WTC11 (cell line): ENCODE measurements around the gene SULF2. TPM values are rescaled to one million over a fixed set of nuclear protein-coding genes. Genes with fewer than 3 reads are reported as not detected.
"Not testable (repeated sequence)": the region's sequence is repeated elsewhere in the genome, so short reads cannot be mapped to it uniquely, and the experiment has no call there.

ENCODE experiments used
- ATAC-seq: fragments of 200-7000 bp; cut with Tn5 transposase; 2 replicates; pipeline ENCODE4 v1.10.0; 2021; ENCODE audit warnings: mild to moderate bottlenecking, moderate library complexity
- Bru-seq: library from RNA; stranded (reverse); fragments of 400-500 nt; gene quantifications from one replicate; lab custom pipeline; 2021; lab: Mats Ljungman, UMichigan
- CTCF ChIA-PET: fragments of 300-600 bp; sonication (Branson Sonifier 250); formaldehyde crosslinking; loops from one replicate; lab custom pipeline; 2021; ENCODE audit warnings: antibody characterized with exemption; lab: Charles Lee
- POLR2A ChIA-PET: fragments of 350-600 bp; sonication (Branson Sonifier 250); formaldehyde crosslinking; loops from one replicate; lab custom pipeline; 2021; ENCODE audit warnings: antibody characterized with exemption; lab: Charles Lee
- DNase-seq: peaks from one replicate; pipeline ENCODE4 v3.0.0; 2021; ENCODE audit warnings: low spot score
- H3K27ac Mint-ChIP-seq: 2 replicates; pipeline ENCODE4 v1.8.0; 2021; ENCODE audit warnings: mixed read lengths
- H3K27me3 Mint-ChIP-seq: 2 replicates; pipeline ENCODE4 v1.8.0; 2021; ENCODE audit warnings: low read depth, mild to moderate bottlenecking, moderate library complexity, mixed read lengths
- H3K36me3 Mint-ChIP-seq: 2 replicates; pipeline ENCODE4 v1.8.0; 2021; ENCODE audit warnings: mixed read lengths
- H3K4me1 Mint-ChIP-seq: 2 replicates; pipeline ENCODE4 v1.8.0; 2022; ENCODE audit warnings: mixed read lengths
- H3K4me3 Mint-ChIP-seq: 2 replicates; pipeline ENCODE4 v1.8.0; 2021; ENCODE audit warnings: mild to moderate bottlenecking, moderate library complexity, mixed read lengths
- H3K9me3 Mint-ChIP-seq: 2 replicates; pipeline ENCODE4 v1.8.0; 2021; ENCODE audit warnings: mixed read lengths
- MXD4 ChIP-seq: fragments of 250-450 bp; sonication (Bioruptor Pico); IDR thresholded peaks from 2 replicates; pipeline ENCODE4 v1.8.0; 2021; ENCODE audit warnings: mild to moderate bottlenecking, moderate library complexity, borderline replicate concordance
- MYBL2 ChIP-seq: sonication (generic); formaldehyde crosslinking; IDR thresholded peaks from 2 replicates; pipeline ENCODE4 v1.8.1; 2023; ENCODE audit warnings: mild to moderate bottlenecking, moderate library complexity, missing genetic modification reagents
- NR2C2 ChIP-seq: sonication (generic); formaldehyde crosslinking; IDR thresholded peaks from 2 replicates; pipeline ENCODE4 v1.8.0; 2022; ENCODE audit warnings: mild to moderate bottlenecking, missing genetic modification reagents
- SOX15 ChIP-seq: fragments of 250-450 bp; sonication (Bioruptor Pico); IDR thresholded peaks from 2 replicates; pipeline ENCODE4 v1.9.0; 2021; ENCODE audit warnings: mild to moderate bottlenecking
- TEAD1 ChIP-seq: sonication (generic); formaldehyde crosslinking; IDR thresholded peaks from 2 replicates; pipeline ENCODE4 v1.8.0; 2022; ENCODE audit warnings: mild to moderate bottlenecking, missing genetic modification reagents
- ZNF138 ChIP-seq: sonication (generic); formaldehyde crosslinking; conservative IDR thresholded peaks from 2 replicates; pipeline ENCODE4 v1.8.1; 2022; ENCODE audit warnings: mild to moderate bottlenecking, moderate library complexity, missing genetic modification reagents
- ZNF423 ChIP-seq: fragments of 250-450 bp; sonication (Bioruptor Pico); IDR thresholded peaks from 2 replicates; pipeline ENCODE4 v2.1.2; 2022; ENCODE audit warnings: mild to moderate bottlenecking, moderate library complexity
- long read RNA-seq, 3 experiments: library from RNA in 1 of 3; library from capped mRNA in 1 of 3; library from polyadenylated mRNA in 1 of 3; unstranded in 2 of 3; stranded (forward) in 1 of 3; transcript quantifications; one replicate each; pipeline ENCODE4 v2.0.0, GENCODE V29; 2021
- total RNA-seq: library from RNA; stranded (reverse); gene quantifications from 3 replicates; pipeline ENCODE4 v1.2.3, GENCODE V29; 2021
- TF ChIP-seq, protein P1 (sequence below): sonication (generic); formaldehyde crosslinking; IDR thresholded peaks from 2 replicates; pipeline ENCODE4 v1.8.1; 2023; ENCODE audit warnings: mild to moderate bottlenecking, missing genetic modification reagents, borderline replicate concordance
- TF ChIP-seq, protein P2 (sequence below): sonication (generic); formaldehyde crosslinking; IDR thresholded peaks from 2 replicates; pipeline ENCODE4 v1.8.1; 2022; ENCODE audit warnings: mild to moderate bottlenecking, moderate library complexity, missing genetic modification reagents
- TF ChIP-seq, protein P3 (sequence below): fragments of 250-450 bp; sonication (Bioruptor Pico); IDR thresholded peaks from 2 replicates; pipeline ENCODE4 v1.9.0; 2021; ENCODE audit warnings: moderate library complexity, mild to moderate bottlenecking, inconsistent platforms, borderline replicate concordance
- TF ChIP-seq, protein P4 (sequence below): fragments of 250-450 bp; sonication (Bioruptor Pico); IDR thresholded peaks from 2 replicates; pipeline ENCODE4 v1.8.0; 2021; ENCODE audit warnings: mild to moderate bottlenecking
- TF ChIP-seq, protein P5 (sequence below): sonication (generic); formaldehyde crosslinking; IDR thresholded peaks from 2 replicates; pipeline ENCODE4 v1.8.1; 2023; ENCODE audit warnings: mild to moderate bottlenecking, missing genetic modification reagents, moderate library complexity
- TF ChIP-seq, protein P6 (sequence below): sonication (generic); formaldehyde crosslinking; IDR thresholded peaks from 2 replicates; pipeline ENCODE4 v1.8.1; 2022; ENCODE audit warnings: low read depth, missing genetic modification reagents, borderline replicate concordance

SULF2 gene
- 36.0 to 38.1 TPM (median 37.5 TPM) in 3 replicates for total RNA-seq
- percentile 42 among the genes with signal in this experiment for Bru-seq, nascent RNA
- long read RNA-seq, experiment 1, full-length matches to known transcripts = 8 of 207 reads
- long read RNA-seq, experiment 1, partial matches to known transcripts = 148 of 207 reads
- long read RNA-seq, experiment 1, other reads (novel, unspliced or antisense) = 51 of 207 reads
- long read RNA-seq, experiment 2, full-length matches to known transcripts = 1 of 32 reads
- long read RNA-seq, experiment 2, partial matches to known transcripts = 9 of 32 reads
- long read RNA-seq, experiment 2, other reads (novel, unspliced or antisense) = 22 of 32 reads
- long read RNA-seq, experiment 3, partial matches to known transcripts = 0 of 1 reads
- long read RNA-seq, experiment 3, other reads (novel, unspliced or antisense) = 1 of 1 reads

DNA sequence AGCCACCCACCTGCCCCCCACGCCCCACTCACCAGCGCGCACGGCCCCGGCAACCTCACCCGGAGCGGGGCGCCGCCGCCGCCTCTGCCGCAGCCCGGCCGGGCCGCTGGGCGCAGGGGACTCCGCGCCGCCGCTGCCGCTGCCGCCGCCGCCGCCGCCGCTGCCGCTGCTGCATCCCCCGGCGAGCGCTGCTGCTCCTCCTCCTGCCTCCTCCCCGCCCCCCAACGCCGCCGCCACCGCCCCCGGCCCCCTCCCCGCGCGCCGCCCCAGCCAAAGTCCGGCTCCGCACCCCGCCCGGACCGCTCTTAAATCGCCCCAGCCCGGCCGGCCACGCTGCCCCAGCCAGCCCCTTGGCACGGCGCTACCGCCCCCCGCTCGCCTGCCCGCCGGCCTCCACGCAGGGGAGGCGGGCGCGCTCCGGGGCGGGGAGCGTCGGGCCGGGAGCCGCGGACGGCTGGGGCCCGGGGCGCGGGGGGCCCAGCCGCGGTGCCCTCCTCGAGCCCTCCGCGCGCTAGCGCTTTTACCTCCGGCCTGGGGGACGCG is at the start of gene SULF2:
SULF2 (minus strand) TSS at position 171 of the 543 bp plus-strand sequence. CDS start 28,118 bp downstream, outside the sequence.
- peaks cover 42% of the 10 kb centered on the region for H3K4me1 Mint-ChIP-seq

DNA sequence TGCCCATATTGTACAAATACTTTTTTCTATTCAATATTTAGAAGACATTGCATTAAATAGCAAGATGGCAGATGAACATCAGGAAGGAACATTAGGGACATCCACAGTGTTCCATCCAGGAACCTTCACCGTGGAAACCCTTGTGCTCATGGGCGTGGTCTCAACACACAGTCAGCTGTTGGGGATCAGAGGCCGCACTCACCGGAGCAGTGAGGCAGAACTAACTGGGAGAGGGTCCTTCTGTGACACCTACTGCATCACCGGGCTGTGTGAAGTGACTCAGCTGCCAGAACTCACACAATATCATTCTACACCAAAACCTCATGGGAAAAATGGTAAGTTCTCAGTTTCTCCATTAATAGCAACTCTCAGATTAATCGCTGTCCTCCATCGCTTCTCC is 46.4 kb upstream of the SULF2 start:
- H3K36me3 Mint-ChIP-seq, DNase-seq, H3K9me3 Mint-ChIP-seq, ATAC-seq, H3K27me3 Mint-ChIP-seq, H3K27ac Mint-ChIP-seq, POLR2A ChIA-PET, H3K4me1 Mint-ChIP-seq, H3K4me3 Mint-ChIP-seq, CTCF ChIA-PET: not testable (repeated sequence)

More for the DNA sequence above, at the start of gene SULF2:
- Mint-ChIP-seq H3K36me3 (no peaks in the 10 kb centered on the region), H3K4me3 (peak within 1 kb of the TSS; percentile 83), H3K9me3 (no peaks in the 10 kb centered on the region), H3K27me3 (peaks cover 38% of the 10 kb centered on the region), H3K27ac (no peak within 1 kb of the TSS; the same call in 1 of the 2 replicates)
- TF ChIP-seq SOX15 (CRISPR knock-in tag) = no peak
- TF ChIP-seq ZNF423 = no peak
- TF ChIP-seq, protein P1, sequence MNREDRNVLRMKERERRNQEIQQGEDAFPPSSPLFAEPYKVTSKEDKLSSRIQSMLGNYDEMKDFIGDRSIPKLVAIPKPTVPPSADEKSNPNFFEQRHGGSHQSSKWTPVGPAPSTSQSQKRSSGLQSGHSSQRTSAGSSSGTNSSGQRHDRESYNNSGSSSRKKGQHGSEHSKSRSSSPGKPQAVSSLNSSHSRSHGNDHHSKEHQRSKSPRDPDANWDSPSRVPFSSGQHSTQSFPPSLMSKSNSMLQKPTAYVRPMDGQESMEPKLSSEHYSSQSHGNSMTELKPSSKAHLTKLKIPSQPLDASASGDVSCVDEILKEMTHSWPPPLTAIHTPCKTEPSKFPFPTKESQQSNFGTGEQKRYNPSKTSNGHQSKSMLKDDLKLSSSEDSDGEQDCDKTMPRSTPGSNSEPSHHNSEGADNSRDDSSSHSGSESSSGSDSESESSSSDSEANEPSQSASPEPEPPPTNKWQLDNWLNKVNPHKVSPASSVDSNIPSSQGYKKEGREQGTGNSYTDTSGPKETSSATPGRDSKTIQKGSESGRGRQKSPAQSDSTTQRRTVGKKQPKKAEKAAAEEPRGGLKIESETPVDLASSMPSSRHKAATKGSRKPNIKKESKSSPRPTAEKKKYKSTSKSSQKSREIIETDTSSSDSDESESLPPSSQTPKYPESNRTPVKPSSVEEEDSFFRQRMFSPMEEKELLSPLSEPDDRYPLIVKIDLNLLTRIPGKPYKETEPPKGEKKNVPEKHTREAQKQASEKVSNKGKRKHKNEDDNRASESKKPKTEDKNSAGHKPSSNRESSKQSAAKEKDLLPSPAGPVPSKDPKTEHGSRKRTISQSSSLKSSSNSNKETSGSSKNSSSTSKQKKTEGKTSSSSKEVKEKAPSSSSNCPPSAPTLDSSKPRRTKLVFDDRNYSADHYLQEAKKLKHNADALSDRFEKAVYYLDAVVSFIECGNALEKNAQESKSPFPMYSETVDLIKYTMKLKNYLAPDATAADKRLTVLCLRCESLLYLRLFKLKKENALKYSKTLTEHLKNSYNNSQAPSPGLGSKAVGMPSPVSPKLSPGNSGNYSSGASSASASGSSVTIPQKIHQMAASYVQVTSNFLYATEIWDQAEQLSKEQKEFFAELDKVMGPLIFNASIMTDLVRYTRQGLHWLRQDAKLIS (CRISPR knock-in tag) = no peak
- TF ChIP-seq TEAD1 (CRISPR knock-in tag) = no peak
- DNase-seq = peak; percentile 55
- POLR2A ChIA-PET = no interaction called here
- peak; percentile 24 for ATAC-seq
- CTCF ChIA-PET = interaction anchor here (0.8 to 2.7 kb wide), 13 partner anchors 10 to 835 kb away, joined by 3 to 30 read pairs (median 4); no protein-coding TSS in a partner anchor

DNA sequence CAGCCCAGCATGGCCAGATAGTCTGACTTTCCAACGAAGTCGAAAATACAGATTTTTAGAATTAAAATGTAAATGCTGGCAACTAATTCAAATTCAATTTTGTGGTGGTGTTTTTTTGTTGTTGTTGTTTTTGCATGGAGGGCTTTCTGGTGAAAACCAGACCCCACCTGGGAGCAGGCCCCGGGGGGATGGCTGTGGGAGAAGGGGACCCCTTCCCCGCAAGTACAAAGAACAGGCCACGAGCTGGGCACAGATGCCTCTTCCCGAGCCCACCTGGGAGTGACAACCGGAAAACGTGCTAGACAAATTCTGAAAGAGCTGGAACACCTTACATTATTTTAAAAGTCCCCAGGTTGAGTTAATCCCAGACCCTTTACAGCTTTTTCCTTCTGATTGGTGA is 41.4 kb upstream of the SULF2 start:
- H3K4me3 Mint-ChIP-seq, H3K9me3 Mint-ChIP-seq, CTCF ChIA-PET, ATAC-seq, POLR2A ChIA-PET, H3K36me3 Mint-ChIP-seq, DNase-seq, H3K27me3 Mint-ChIP-seq, H3K4me1 Mint-ChIP-seq, H3K27ac Mint-ChIP-seq: not testable (repeated sequence)

DNA sequence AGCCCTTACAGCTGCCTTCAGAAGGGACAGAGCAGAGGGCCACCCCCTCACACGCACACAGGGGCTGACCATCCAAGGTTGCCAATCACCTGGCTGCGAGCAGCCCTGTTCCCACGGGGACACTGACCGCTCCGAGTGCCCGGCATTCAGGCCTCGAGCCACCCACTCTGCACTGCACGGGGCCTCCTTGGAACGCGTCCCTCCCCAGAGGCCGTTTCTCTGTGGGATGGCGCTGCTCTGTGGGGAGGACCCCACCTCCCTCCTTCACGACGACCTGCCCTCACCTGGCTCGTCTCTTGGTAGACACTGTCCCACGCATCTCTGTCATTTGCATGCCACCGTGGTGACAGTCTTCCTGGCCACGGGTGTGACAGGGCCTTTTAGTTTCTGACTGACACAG is 40.7 kb upstream of the SULF2 start:
- POLR2A ChIA-PET, H3K4me1 Mint-ChIP-seq, H3K27me3 Mint-ChIP-seq, H3K36me3 Mint-ChIP-seq, H3K27ac Mint-ChIP-seq, H3K9me3 Mint-ChIP-seq, ATAC-seq, H3K4me3 Mint-ChIP-seq, CTCF ChIA-PET, DNase-seq: not testable (repeated sequence)

DNA sequence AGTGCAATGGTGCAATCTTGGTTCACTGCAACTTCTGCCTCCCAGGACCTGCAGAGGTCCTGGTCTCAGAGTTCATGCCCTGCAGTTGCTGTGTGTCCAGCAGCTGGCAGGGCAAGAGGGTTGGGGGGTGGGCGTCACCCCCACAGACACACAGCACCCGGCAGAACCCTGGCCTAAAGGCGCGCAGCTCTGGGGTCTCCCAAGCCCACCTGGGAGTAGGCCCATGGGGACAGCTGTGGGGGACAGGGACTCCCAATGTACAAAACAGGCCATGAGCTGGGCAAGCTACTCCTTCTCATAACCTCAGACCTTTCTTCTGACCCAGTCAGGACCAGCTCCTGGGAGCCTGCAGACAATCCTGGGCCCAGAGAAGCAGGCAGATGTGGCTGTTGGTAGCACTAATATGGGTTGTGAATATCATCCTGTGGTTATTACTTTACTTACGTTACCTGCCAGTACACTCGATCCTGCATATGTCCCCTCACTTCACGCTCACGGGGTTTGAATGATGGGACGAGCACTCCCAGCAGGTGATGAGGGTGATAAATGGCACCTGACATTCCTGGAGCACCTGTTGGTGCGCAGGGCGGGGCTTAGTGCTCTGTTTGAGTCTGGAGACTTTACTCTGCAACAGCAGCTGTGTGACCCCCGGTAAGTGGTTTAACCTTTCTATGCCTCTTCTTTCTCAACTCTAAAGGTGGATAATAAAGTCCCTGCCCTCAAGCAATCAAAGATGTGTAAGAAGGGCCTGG is 39.9 kb upstream of the SULF2 start:
- Mint-ChIP-seq H3K9me3 (no peaks in the 10 kb centered on the region), H3K27ac (no peak overlapping the region), H3K4me3 (no peak overlapping the region), H3K36me3 (no peaks in the 10 kb centered on the region), H3K4me1 (peaks cover 8% of the 10 kb centered on the region; the same call in 1 of the 2 replicates), H3K27me3 (no peaks in the 10 kb centered on the region; the same call in 1 of the 2 replicates)
- ChIA-PET CTCF (no interaction called here), POLR2A (no interaction called here)
- DNase-seq = no peak
- ATAC-seq = no peak
- no peak for TF ChIP-seq MYBL2 (CRISPR knock-in tag)
- TF ChIP-seq, protein P2, sequence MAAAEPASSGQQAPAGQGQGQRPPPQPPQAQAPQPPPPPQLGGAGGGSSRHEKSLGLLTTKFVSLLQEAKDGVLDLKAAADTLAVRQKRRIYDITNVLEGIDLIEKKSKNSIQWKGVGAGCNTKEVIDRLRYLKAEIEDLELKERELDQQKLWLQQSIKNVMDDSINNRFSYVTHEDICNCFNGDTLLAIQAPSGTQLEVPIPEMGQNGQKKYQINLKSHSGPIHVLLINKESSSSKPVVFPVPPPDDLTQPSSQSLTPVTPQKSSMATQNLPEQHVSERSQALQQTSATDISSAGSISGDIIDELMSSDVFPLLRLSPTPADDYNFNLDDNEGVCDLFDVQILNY (CRISPR knock-in tag) = no peak
- TF ChIP-seq, protein P3, sequence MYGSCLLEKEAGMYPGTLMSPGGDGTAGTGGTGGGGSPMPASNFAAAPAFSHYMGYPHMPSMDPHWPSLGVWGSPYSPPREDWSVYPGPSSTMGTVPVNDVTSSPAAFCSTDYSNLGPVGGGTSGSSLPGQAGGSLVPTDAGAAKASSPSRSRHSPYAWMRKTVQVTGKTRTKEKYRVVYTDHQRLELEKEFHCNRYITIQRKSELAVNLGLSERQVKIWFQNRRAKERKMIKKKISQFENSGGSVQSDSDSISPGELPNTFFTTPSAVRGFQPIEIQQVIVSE (CRISPR knock-in tag) = no peak
- TF ChIP-seq NR2C2 (CRISPR knock-in tag) = no peak
- TF ChIP-seq, protein P4, sequence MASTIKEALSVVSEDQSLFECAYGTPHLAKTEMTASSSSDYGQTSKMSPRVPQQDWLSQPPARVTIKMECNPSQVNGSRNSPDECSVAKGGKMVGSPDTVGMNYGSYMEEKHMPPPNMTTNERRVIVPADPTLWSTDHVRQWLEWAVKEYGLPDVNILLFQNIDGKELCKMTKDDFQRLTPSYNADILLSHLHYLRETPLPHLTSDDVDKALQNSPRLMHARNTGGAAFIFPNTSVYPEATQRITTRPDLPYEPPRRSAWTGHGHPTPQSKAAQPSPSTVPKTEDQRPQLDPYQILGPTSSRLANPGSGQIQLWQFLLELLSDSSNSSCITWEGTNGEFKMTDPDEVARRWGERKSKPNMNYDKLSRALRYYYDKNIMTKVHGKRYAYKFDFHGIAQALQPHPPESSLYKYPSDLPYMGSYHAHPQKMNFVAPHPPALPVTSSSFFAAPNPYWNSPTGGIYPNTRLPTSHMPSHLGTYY (CRISPR knock-in tag) = no peak
- TF ChIP-seq, protein P5, sequence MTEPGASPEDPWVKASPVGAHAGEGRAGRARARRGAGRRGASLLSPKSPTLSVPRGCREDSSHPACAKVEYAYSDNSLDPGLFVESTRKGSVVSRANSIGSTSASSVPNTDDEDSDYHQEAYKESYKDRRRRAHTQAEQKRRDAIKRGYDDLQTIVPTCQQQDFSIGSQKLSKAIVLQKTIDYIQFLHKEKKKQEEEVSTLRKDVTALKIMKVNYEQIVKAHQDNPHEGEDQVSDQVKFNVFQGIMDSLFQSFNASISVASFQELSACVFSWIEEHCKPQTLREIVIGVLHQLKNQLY = no peak
- no peak for TF ChIP-seq MXD4 (CRISPR knock-in tag)
- TF ChIP-seq ZNF138 (CRISPR knock-in tag) = no peak
- TF ChIP-seq, protein P6, sequence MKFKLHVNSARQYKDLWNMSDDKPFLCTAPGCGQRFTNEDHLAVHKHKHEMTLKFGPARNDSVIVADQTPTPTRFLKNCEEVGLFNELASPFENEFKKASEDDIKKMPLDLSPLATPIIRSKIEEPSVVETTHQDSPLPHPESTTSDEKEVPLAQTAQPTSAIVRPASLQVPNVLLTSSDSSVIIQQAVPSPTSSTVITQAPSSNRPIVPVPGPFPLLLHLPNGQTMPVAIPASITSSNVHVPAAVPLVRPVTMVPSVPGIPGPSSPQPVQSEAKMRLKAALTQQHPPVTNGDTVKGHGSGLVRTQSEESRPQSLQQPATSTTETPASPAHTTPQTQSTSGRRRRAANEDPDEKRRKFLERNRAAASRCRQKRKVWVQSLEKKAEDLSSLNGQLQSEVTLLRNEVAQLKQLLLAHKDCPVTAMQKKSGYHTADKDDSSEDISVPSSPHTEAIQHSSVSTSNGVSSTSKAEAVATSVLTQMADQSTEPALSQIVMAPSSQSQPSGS (CRISPR knock-in tag) = no peak
